GM12878 (cell line): ENCODE data around the gene SHISA9. TPM values are rescaled to one million over a fixed set of nuclear protein-coding genes. Genes with fewer than 3 reads are reported as not detected.

Source experiments
- ATAC-seq: fragments of 200-7000 bp; cut with Tn5 transposase; 3 replicates; pipeline ENCODE4 v1.9.1; 2020; ENCODE audit warnings: mild to moderate bottlenecking, moderate library complexity
- BruUV-seq: library from RNA; stranded (reverse); fragments of 400-500 nt; replicated peaks from 2 replicates; lab custom pipeline; 2021; lab: Mats Ljungman, UMichigan
- CTCF ChIA-PET: fragments of 300-600 bp; sonication (Branson Sonifier 250); formaldehyde crosslinking; extraction: SDS; loops from one replicate; lab custom pipeline; 2021; ENCODE audit warnings: inconsistent platforms; lab: Yijun Ruan, JAX
- POLR2A ChIA-PET: fragments of 350-600 bp; formaldehyde crosslinking; extraction: SDS; loops from one replicate; lab custom pipeline; 2021; ENCODE audit warnings: inconsistent platforms; lab: Charles Lee
- RAD21 ChIA-PET: fragments of 300-600 bp; sonication (Branson Sonifier 250); formaldehyde crosslinking; loops from one replicate; lab custom pipeline; 2023; ENCODE audit warnings: antibody characterized with exemption; ENCODE audit not compliant: unreplicated experiment; lab: Charles Lee
- SMC1A ChIA-PET: fragments of 300-600 bp; sonication (Branson Sonifier 250); formaldehyde crosslinking; loops from one replicate; lab custom pipeline; 2023; ENCODE audit not compliant: unreplicated experiment, uncharacterized antibody; lab: Charles Lee
- DNase-seq: peaks from one replicate; pipeline ENCODE4 v3.0.0-alpha.2; 2011; ENCODE audit warnings: low read depth, low spot score
- FAIRE-seq: peaks from 3 replicates; lab custom pipeline; 2011; peaks lifted over from hg19 to GRCh38; lab: Jason Lieb, UNC
- H2AFZ ChIP-seq: 2 replicates; pipeline ENCODE4 v1.6.0; 2011; ENCODE audit warnings: low read depth, low read length, control low read depth; ENCODE audit not compliant: control insufficient read depth
- H3K27ac ChIP-seq: 2 replicates; pipeline ENCODE4 v1.5.1; 2011; ENCODE audit warnings: control low read depth; ENCODE audit not compliant: control insufficient read depth, insufficient read depth
- H3K27me3 ChIP-seq, 2 experiments: replicated peaks in 1 of 2; 2 replicates each; pipeline versions ENCODE4 v1.6.0 to v1.6.1; 2011; ENCODE audit warnings: low read length in 1 of 2; ENCODE audit not compliant: control insufficient read depth in 2 of 2, insufficient read depth in 2 of 2
- H3K36me3 ChIP-seq, 2 experiments: 2 replicates each; pipeline ENCODE4 v1.5.1; 2011; ENCODE audit warnings: low read length in 1 of 2; ENCODE audit not compliant: control insufficient read depth in 2 of 2, insufficient read depth in 2 of 2
- H3K4me1 ChIP-seq: 2 replicates; pipeline ENCODE4 v1.6.1; 2011; ENCODE audit warnings: mild to moderate bottlenecking, low read length, moderate library complexity, mixed read lengths; ENCODE audit not compliant: control insufficient read depth, insufficient read depth
- H3K4me2 ChIP-seq: 2 replicates; pipeline ENCODE4 v1.6.0; 2011; ENCODE audit warnings: control low read depth; ENCODE audit not compliant: control insufficient read depth, insufficient read depth
- H3K4me3 ChIP-seq: fragments of 200-600 bp; sonication (generic); 2 replicates; pipeline ENCODE4 v1.5.1; 2016
- H3K79me2 ChIP-seq: 2 replicates; pipeline ENCODE4 v1.6.0; 2011; ENCODE audit warnings: low read length; ENCODE audit not compliant: control insufficient read depth, insufficient read depth
- H3K9ac ChIP-seq: 2 replicates; pipeline ENCODE4 v1.8.0; 2011; ENCODE audit warnings: low read length, control low read depth, mixed read lengths; ENCODE audit not compliant: control insufficient read depth, insufficient read depth
- H3K9me3 ChIP-seq: replicated peaks from 3 replicates; pipeline ENCODE4 v1.5.1; 2011; ENCODE audit warnings: mild to moderate bottlenecking, low read length; ENCODE audit not compliant: control insufficient read depth, insufficient read depth
- H4K20me1 ChIP-seq: 2 replicates; pipeline ENCODE4 v1.6.0; 2011; ENCODE audit not compliant: control insufficient read depth, insufficient read depth
- BCL3 ChIP-seq: IDR thresholded peaks from 2 replicates; pipeline ENCODE4 v1.6.1; 2011; ENCODE audit warnings: borderline replicate concordance, low read depth, mild to moderate bottlenecking, moderate library complexity, low read length; ENCODE audit not compliant: insufficient read depth, poor library complexity, severe bottlenecking
- E2F4 ChIP-seq: IDR thresholded peaks from 2 replicates; pipeline ENCODE4 v1.6.1; 2012; ENCODE audit warnings: low read depth, low read length, improper control_type of control experiment
- EGR1 ChIP-seq, 2 experiments: IDR thresholded peaks; 1 replicate in 1 of 2; 2 replicates in 1 of 2; pipeline ENCODE4 v1.6.1; 2011 to 2012; ENCODE audit warnings: low read depth in 2 of 2, low read length in 2 of 2, borderline replicate concordance in 1 of 2, mild to moderate bottlenecking in 1 of 2, moderate library complexity in 1 of 2
- ELK1 ChIP-seq: IDR thresholded peaks from 2 replicates; pipeline ENCODE4 v1.6.1; 2012; ENCODE audit warnings: low read depth, low read length, improper control_type of control experiment
- ESRRA ChIP-seq: IDR thresholded peaks from 2 replicates; pipeline ENCODE4 v1.6.1; 2012; ENCODE audit warnings: mild to moderate bottlenecking, low read length, improper control_type of control experiment
- HDAC2 ChIP-seq: fragments of 200-600 bp; sonication (generic); IDR thresholded peaks from 2 replicates; pipeline ENCODE4 v1.6.1; 2017
- ZNF687 ChIP-seq: fragments of 450-650 bp; IDR thresholded peaks from 2 replicates; pipeline ENCODE4 v1.6.1; 2017; ENCODE audit warnings: mild to moderate bottlenecking, moderate library complexity
- ZSCAN29 ChIP-seq: fragments of 450-650 bp; IDR thresholded peaks from 2 replicates; pipeline ENCODE4 v1.6.1; 2017; ENCODE audit warnings: mild to moderate bottlenecking, moderate library complexity
- WGBS: methylation state at CpG from one replicate; pipeline ENCODE4 v1.1.6; 2016; ENCODE audit warnings: low lambda C conversion rate; ENCODE audit not compliant: insufficient replicate concordance, insufficient coverage; ENCODE audit errors: missing lambda C conversion rate; 5-methylcytosine and 5-hydroxymethylcytosine counted together
- in situ Hi-C: fragments of 300-500 bp; cut with MboI; formaldehyde crosslinking; loops from 9 replicates; pipeline ENCODE4 v1.14.3; 2018; ENCODE audit warnings: mixed read lengths
- intact Hi-C: fragments of 100-400 bp; cut with micrococcal nuclease; formaldehyde crosslinking; loops from one replicate; pipeline ENCODE4 v1.14.2; 2022; ENCODE audit not compliant: unreplicated experiment
- polyA plus RNA-seq, 11 experiments: library from polyadenylated mRNA; depleted of rRNA in 4 of 11; unstranded in 6 of 11; stranded (reverse) in 5 of 11; fragments of >200 nt; fragmentation: Nextera tagmentation in 4 of 11; fragmentation: Illumina TruSeq in 1 of 11; extraction: Ambion mirVana in 4 of 11; extraction: Trizol in 1 of 11; gene quantifications; 1 replicate in 1 of 11; 2 replicates in 10 of 11; pipeline versions ENCODE4 v1.2.1 to v1.2.3, GENCODE V29; 2011 to 2016; ENCODE audit warnings: inconsistent platforms in 2 of 11, missing spikeins in 2 of 11, low read depth in 1 of 11
- total RNA-seq, 4 experiments: library from RNA; depleted of rRNA in 3 of 4; stranded (reverse); fragments of >200 nt in 3 of 4; fragmentation: Illumina TruSeq in 1 of 4; extraction: Trizol in 1 of 4; gene quantifications; 2 replicates each; pipeline versions ENCODE4 v1.2.1 to v1.2.3, GENCODE V29; 2013 to 2021

Gene SHISA9
- total and polyA plus RNA-seq, 10 of the 15 experiments (the other 5 are each of a cell fraction or from before 2014, with no cell fraction given) = 0.03 to 25.5 (median 0.07) TPM

- no peak for TF ChIP-seq ZNF687
- no peak for TF ChIP-seq EGR1 (IDR thresholded peaks at IDR 0.05; ENCODE audit: borderline replicate concordance in 1 of 2, low read depth in 2 of 2, low read length in 2 of 2)
- TF ChIP-seq ZSCAN29 = no peak
- no peak for TF ChIP-seq HDAC2
- no peak for TF ChIP-seq ELK1
These were observed 69.8 kb downstream of the SHISA9 start (continued) for GRCh38 chr16:12971241-12971640.

GRCh38 chr16:12972246-12972645 is 70.8 kb downstream of the SHISA9 start:
- 67% methylated on average over 3 of the region's 3 CpGs for WGBS
- BruUV-seq = no TSS peak
- Histone ChIP-seq H3K4me1 (no peaks in the 10 kb centered on the region), H3K27me3 (no peaks in the 10 kb centered on the region), H2AFZ (no peak overlapping the region), H3K4me2 (no peak overlapping the region), H3K9me3 (no peaks in the 10 kb centered on the region), H3K79me2 (no peaks in the 10 kb centered on the region), H3K9ac (no peak overlapping the region), H3K4me3 (no peak overlapping the region), H3K36me3 (no peaks in the 10 kb centered on the region), H4K20me1 (no peaks in the 10 kb centered on the region), H3K27ac (no peak overlapping the region)
- RAD21 ChIA-PET = interaction anchor here (0.6 to 1.7 kb wide), 2 partner anchors 155 to 796 kb away, joined by 3 read pairs; no protein-coding TSS in a partner anchor
- CTCF ChIA-PET = interaction anchor here (1.0 kb wide), 1 partner anchor 23 kb away, joined by 5 read pairs; no protein-coding TSS in a partner anchor
- POLR2A ChIA-PET = no interaction called here
- ATAC-seq (no peak), DNase-seq (no peak), FAIRE-seq (no peak)
- in situ Hi-C loops (no loop called here), intact Hi-C loops (no loop called here)
- no peak for TF ChIP-seq BCL3
- no peak for TF ChIP-seq E2F4
- no peak for TF ChIP-seq ESRRA
- SMC1A ChIA-PET = interaction anchor here (0.9 to 1.0 kb wide), 2 partner anchors 8 to 129 kb away, joined by 3 to 4 read pairs; no protein-coding TSS in a partner anchor
